Gastroesophageal sphincter (tissue), 3 donors: ENCODE results near the gene MROH2A.

Experiments
- CTCF ChIP-seq, 4 experiments: fragments of 200-600 bp in 2 of 4; fragments of 450-650 bp in 2 of 4; sonication (generic) in 1 of 4; IDR thresholded peaks; one replicate each; pipeline ENCODE4 v1.5.1; 2017 to 2019; ENCODE audit warnings: antibody characterized with exemption in 4 of 4, mild to moderate bottlenecking in 2 of 4, moderate library complexity in 2 of 4
- POLR2A ChIP-seq, 2 donors: fragments of 450-650 bp; IDR thresholded peaks; one replicate each; pipeline ENCODE4 v1.6.1; 2017; ENCODE audit warnings: antibody characterized with exemption in 2 of 2, mild to moderate bottlenecking in 2 of 2, moderate library complexity in 1 of 2
- POLR2AphosphoS5 ChIP-seq: sonication (generic); formaldehyde crosslinking; IDR thresholded peaks from one replicate; pipeline ENCODE4 v1.6.1; 2017; ENCODE audit warnings: antibody characterized with exemption

GRCh38 chr2:233840520-233840919 lies 62.4 kb downstream of the MROH2A start:
- TF ChIP-seq CTCF (IDR thresholded peaks at IDR 0.05), result no peak
- TF ChIP-seq POLR2A (IDR thresholded peaks at IDR 0.05), result no peak
- no peak for TF ChIP-seq POLR2AphosphoS5
